ENCODE measurements around the gene TARS3.

TARS3 gene

GRCh38 chr15:101646672-101647071, 77.6 kb downstream of the TARS3 start:
- no peak overlapping the region for H3K27ac ChIP-seq
- TF ChIP-seq CTCF (IDR thresholded peaks at IDR 0.05) (no peak), ZFX (IDR thresholded peaks at IDR 0.05; ENCODE audit: borderline replicate concordance) (no peak)

GRCh38 chr15:101642361-101642760, 81.9 kb downstream of the TARS3 start:
- H3K27ac ChIP-seq: no peak overlapping the region
- no peak for TF ChIP-seq CTCF (IDR thresholded peaks at IDR 0.05)

- H3K27ac ChIP-seq: no peak overlapping the region
- TF ChIP-seq CTCF (IDR thresholded peaks at IDR 0.05): no peak
- TF ChIP-seq ZFX (IDR thresholded peaks at IDR 0.05; ENCODE audit: borderline replicate concordance): no peak
These were observed 82.4 kb downstream of the TARS3 start for GRCh38 chr15:101641894-101642293.

GRCh38 chr15:101641129-101641764, 83.0 kb downstream of the TARS3 start:
- H3K27ac ChIP-seq: no peak overlapping the region
- TF ChIP-seq ZFX (IDR thresholded peaks at IDR 0.05; ENCODE audit: borderline replicate concordance) (no peak), CTCF (IDR thresholded peaks at IDR 0.05) (peak; percentile 94)

- TF ChIP-seq CTCF (IDR thresholded peaks at IDR 0.05) (no peak), ZFX (IDR thresholded peaks at IDR 0.05; ENCODE audit: borderline replicate concordance) (no peak)
- no peak overlapping the region for H3K27ac ChIP-seq
These were observed 84.6 kb downstream of the TARS3 start for GRCh38 chr15:101639667-101640066.

- TF ChIP-seq ZFX (IDR thresholded peaks at IDR 0.05; ENCODE audit: borderline replicate concordance) (no peak), CTCF (IDR thresholded peaks at IDR 0.05) (no peak)
- H3K27ac ChIP-seq: no peak overlapping the region
These were observed 86.4 kb downstream of the TARS3 start for GRCh38 chr15:101637919-101638318.

GRCh38 chr15:101637516-101637915, 86.8 kb downstream of the TARS3 start:
- H3K27ac ChIP-seq: no peak overlapping the region
- no peak for TF ChIP-seq CTCF (IDR thresholded peaks at IDR 0.05)
- no peak for TF ChIP-seq ZFX (IDR thresholded peaks at IDR 0.05; ENCODE audit: borderline replicate concordance)

All from 22Rv1 (cell line).